ENCODE results near the gene PHLPP1. TPM values are rescaled to one million over a fixed set of nuclear protein-coding genes. Genes with fewer than 3 reads are reported as not detected.
A peak's percentile ranks its signal among the peaks of the same experiment; 100 is the strongest.

Gene PHLPP1
- total RNA-seq, 1 experiment from 2014 or later = 14.1 TPM

DNA sequence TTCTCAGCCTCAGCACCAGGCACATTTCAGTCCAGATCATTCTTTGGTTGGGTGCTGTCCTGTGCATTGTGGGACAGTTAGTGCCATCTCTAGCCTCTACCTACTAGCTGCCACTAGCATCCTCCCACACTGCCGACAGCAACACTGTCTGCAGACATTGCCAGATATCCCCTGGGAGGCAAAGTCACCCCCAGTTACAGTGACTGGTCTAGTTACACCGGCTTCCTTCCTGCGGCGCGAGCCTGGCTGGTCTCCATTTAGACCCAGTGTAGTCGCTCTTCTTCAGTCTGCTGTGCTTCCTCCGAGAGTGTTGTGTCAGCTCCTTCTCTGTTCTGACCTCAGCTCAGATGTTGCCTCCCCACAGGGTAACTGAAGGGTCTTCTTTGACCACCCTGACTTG, 283.1 kb downstream of the PHLPP1 start:
- Histone ChIP-seq H3K79me2 (ENCODE audit: low read length) (no peaks in the 10 kb centered on the region), H3K9me2 (replicated peaks; ENCODE audit: low read length) (no peaks in the 10 kb centered on the region), H3K4me2 (ENCODE audit: low read length) (no peak overlapping the region), H3F3A (ENCODE audit: low read length, unreplicated experiment) (no peaks in the 10 kb centered on the region), H2AFZ (ENCODE audit: low read length) (no peak overlapping the region), H4K20me1 (ENCODE audit: low read length) (no peaks in the 10 kb centered on the region), H3K9me3 (ENCODE audit: low read length) (no peaks in the 10 kb centered on the region), H3K4me3 (ENCODE audit: low read length) (no peak overlapping the region), H3K4me1 (ENCODE audit: insufficient read depth, low read length) (no peaks in the 10 kb centered on the region), H3K27ac (ENCODE audit: low read length) (no peak overlapping the region), H3K9ac (ENCODE audit: low read length) (no peak overlapping the region), H3K36me3 (ENCODE audit: low read depth, low read length) (no peaks in the 10 kb centered on the region), H3K27me3 (ENCODE audit: low read length) (no peaks in the 10 kb centered on the region)
- no TSS peak for BruUV-seq (replicated peaks)
- TF ChIP-seq EZH2phosphoT487 (IDR thresholded peaks at IDR 0.05; ENCODE audit: borderline replicate concordance, low read length) (no peak), EZH2 (IDR thresholded peaks at IDR 0.05; ENCODE audit: low read length, unreplicated experiment) (no peak)
- TF ChIP-seq, protein P1, sequence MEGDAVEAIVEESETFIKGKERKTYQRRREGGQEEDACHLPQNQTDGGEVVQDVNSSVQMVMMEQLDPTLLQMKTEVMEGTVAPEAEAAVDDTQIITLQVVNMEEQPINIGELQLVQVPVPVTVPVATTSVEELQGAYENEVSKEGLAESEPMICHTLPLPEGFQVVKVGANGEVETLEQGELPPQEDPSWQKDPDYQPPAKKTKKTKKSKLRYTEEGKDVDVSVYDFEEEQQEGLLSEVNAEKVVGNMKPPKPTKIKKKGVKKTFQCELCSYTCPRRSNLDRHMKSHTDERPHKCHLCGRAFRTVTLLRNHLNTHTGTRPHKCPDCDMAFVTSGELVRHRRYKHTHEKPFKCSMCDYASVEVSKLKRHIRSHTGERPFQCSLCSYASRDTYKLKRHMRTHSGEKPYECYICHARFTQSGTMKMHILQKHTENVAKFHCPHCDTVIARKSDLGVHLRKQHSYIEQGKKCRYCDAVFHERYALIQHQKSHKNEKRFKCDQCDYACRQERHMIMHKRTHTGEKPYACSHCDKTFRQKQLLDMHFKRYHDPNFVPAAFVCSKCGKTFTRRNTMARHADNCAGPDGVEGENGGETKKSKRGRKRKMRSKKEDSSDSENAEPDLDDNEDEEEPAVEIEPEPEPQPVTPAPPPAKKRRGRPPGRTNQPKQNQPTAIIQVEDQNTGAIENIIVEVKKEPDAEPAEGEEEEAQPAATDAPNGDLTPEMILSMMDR (conservative IDR thresholded peaks at IDR 0.05; ENCODE audit: low read depth, low read length) = no peak
- intact Hi-C loops (cut with micrococcal nuclease) = no loop called here
- ChIA-PET CTCF (no interaction called here), POLR2A (ENCODE audit: unreplicated experiment) (no interaction called here)
- DNase-seq (no peak), ATAC-seq (no peak)

DNA sequence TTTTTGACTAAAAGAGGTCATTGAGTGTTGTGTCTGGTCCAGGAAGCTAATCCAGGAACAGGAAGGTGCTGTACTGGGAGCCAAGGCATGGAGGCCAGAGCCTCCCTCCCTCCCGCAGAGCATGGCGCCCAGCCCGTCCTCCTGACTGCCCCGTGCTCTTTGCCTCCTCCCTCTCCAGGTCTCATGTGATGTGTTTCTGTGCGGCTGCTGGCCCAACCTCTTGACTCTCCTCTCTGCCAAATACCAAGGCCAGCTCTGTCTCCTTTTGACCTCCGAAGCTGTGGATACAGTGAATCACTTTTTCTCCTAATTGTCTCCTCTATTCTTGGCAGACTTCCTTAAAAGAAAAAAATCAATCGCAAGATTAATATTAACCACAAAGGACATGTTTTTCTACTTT, 284.1 kb downstream of the PHLPP1 start:
- ChIA-PET POLR2A (ENCODE audit: unreplicated experiment) (no interaction called here), CTCF (no interaction called here)
- Histone ChIP-seq H4K20me1 (ENCODE audit: low read length) (no peaks in the 10 kb centered on the region), H3K9me2 (replicated peaks; ENCODE audit: low read length) (no peaks in the 10 kb centered on the region), H3K79me2 (ENCODE audit: low read length) (no peaks in the 10 kb centered on the region), H3K4me3 (ENCODE audit: low read length) (no peak overlapping the region), H3K9me3 (ENCODE audit: low read length) (no peaks in the 10 kb centered on the region), H3K27me3 (ENCODE audit: low read length) (no peaks in the 10 kb centered on the region), H3K4me2 (ENCODE audit: low read length) (no peak overlapping the region), H3K36me3 (ENCODE audit: low read depth, low read length) (no peaks in the 10 kb centered on the region), H3K9ac (ENCODE audit: low read length) (no peak overlapping the region), H3K4me1 (ENCODE audit: insufficient read depth, low read length) (no peaks in the 10 kb centered on the region), H2AFZ (ENCODE audit: low read length) (no peak overlapping the region), H3F3A (ENCODE audit: low read length, unreplicated experiment) (no peaks in the 10 kb centered on the region), H3K27ac (ENCODE audit: low read length) (no peak overlapping the region)
- intact Hi-C loops (cut with micrococcal nuclease) = no loop called here
- no TSS peak for BruUV-seq (replicated peaks)
- ATAC-seq = peak; percentile 70
- DNase-seq = peak; percentile 50
- TF ChIP-seq EZH2phosphoT487 (IDR thresholded peaks at IDR 0.05; ENCODE audit: borderline replicate concordance, low read length) (no peak), EZH2 (IDR thresholded peaks at IDR 0.05; ENCODE audit: low read length, unreplicated experiment) (no peak)
- TF ChIP-seq, protein P1 (conservative IDR thresholded peaks at IDR 0.05; ENCODE audit: low read depth, low read length) = no peak

DNA sequence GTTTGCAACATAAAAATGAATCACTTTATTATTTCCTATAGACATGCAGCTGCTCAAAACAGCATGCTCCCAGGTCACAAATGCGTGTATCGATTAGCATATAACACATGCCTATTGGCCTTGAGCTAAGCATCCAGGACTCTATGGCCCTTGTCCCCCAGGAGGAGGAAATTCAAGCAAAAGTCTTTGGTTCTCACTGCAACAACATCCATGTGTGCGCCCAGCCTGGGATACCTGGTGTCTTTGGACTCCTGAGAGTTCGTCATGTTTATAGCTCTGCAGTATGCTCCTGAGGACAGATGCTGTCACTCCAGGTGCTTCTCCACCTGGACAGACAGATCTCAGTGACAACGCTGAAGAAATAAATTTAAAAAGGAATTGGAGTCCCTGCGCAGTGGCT, 284.6 kb downstream of the PHLPP1 start:
- ChIA-PET POLR2A (ENCODE audit: unreplicated experiment) (no interaction called here), CTCF (interaction anchor here (0.5 kb wide), 1 partner anchor 16 kb away, joined by 8 read pairs; no protein-coding TSS in a partner anchor)
- Histone ChIP-seq H3K9ac (ENCODE audit: low read length) (no peak overlapping the region), H3K4me2 (ENCODE audit: low read length) (no peak overlapping the region), H3K9me2 (replicated peaks; ENCODE audit: low read length) (no peaks in the 10 kb centered on the region), H3K36me3 (ENCODE audit: low read depth, low read length) (no peaks in the 10 kb centered on the region), H3K27ac (ENCODE audit: low read length) (no peak overlapping the region), H2AFZ (ENCODE audit: low read length) (no peak overlapping the region), H3K4me1 (ENCODE audit: insufficient read depth, low read length) (no peaks in the 10 kb centered on the region), H3K9me3 (ENCODE audit: low read length) (no peaks in the 10 kb centered on the region), H3K27me3 (ENCODE audit: low read length) (no peaks in the 10 kb centered on the region), H3F3A (ENCODE audit: low read length, unreplicated experiment) (no peaks in the 10 kb centered on the region), H3K4me3 (ENCODE audit: low read length) (no peak overlapping the region), H3K79me2 (ENCODE audit: low read length) (no peaks in the 10 kb centered on the region), H4K20me1 (ENCODE audit: low read length) (no peaks in the 10 kb centered on the region)
- intact Hi-C loops (cut with micrococcal nuclease) = no loop called here
- no peak for TF ChIP-seq EZH2phosphoT487 (IDR thresholded peaks at IDR 0.05; ENCODE audit: borderline replicate concordance, low read length)
- TF ChIP-seq EZH2 (IDR thresholded peaks at IDR 0.05; ENCODE audit: low read length, unreplicated experiment) = no peak
- TF ChIP-seq, protein P1 (conservative IDR thresholded peaks at IDR 0.05; ENCODE audit: low read depth, low read length) = no peak
- ATAC-seq (no peak), DNase-seq (no peak)
- BruUV-seq (replicated peaks) = no TSS peak

Data from PC-3 (cell line).